Fibroblast of lung (primary cell): ENCODE data around the gene ZNF366.

ENCODE experiments used
- CTCF ChIP-seq, 2 donors: IDR thresholded peaks in 1 of 2; conservative IDR thresholded peaks in 1 of 2; 1 replicate in 1 of 2; 2 replicates in 1 of 2; pipeline ENCODE4 v1.5.1; 2011 to 2012; ENCODE audit warnings: low read length in 2 of 2, control low read depth in 1 of 2, inconsistent platforms in 1 of 2, low read depth in 1 of 2, mild to moderate bottlenecking in 1 of 2
- EZH2 ChIP-seq: IDR thresholded peaks from 2 replicates; pipeline ENCODE4 v1.5.1; 2012; ENCODE audit warnings: low read length, control low read depth, mild to moderate bottlenecking; ENCODE audit errors: missing control alignments

DNA sequence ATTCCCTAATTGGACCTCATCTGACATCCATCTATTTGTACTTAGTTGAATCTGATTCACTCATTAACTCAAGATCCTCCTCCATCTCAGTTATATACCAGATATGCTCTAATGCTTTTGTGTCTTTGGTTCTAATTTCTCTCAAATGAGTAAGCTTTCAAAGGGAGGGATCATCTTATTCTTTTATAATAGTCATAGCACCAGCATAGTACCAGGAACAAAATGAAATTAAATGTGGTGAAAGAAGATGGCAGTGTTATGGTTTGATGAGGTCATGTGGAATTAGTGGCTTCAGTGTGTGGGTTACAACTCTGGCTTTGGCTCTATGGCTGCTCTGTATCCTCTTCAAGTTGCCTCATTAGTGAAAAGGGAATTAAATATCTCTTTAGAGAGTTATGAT is 32.5 kb upstream of the ZNF366 start:
- no peak for TF ChIP-seq CTCF (conservative IDR thresholded peaks at IDR 0.05 in 1 of 2, IDR thresholded peaks at IDR 0.05 in 1 of 2; ENCODE audit: low read depth in 1 of 2, low read length in 2 of 2)
- TF ChIP-seq EZH2 = no peak
